Uterus (tissue), 4 donors: ENCODE measurements around the gene ATP6V1E1. TPM values are rescaled to one million over a fixed set of nuclear protein-coding genes. Genes with fewer than 3 reads are reported as not detected.

Source experiments
- DNase-seq, 2 donors: peaks; one replicate each; pipeline ENCODE4 v3.0.0-alpha.2; 2019 to 2020
- H3K27ac ChIP-seq, 2 donors: fragments of 200-600 bp; sonication (generic); 1 replicate in 1 of 2; 2 replicates in 1 of 2; pipeline ENCODE4 v1.5.1; 2016 to 2018
- H3K27me3 ChIP-seq, 2 donors: fragments of 200-600 bp; sonication (generic); one replicate each; pipeline ENCODE4 v1.5.1; 2018 to 2019; ENCODE audit warnings: control low read depth in 1 of 2
- H3K36me3 ChIP-seq, 2 donors: fragments of 200-600 bp; sonication (generic); one replicate each; pipeline ENCODE4 v1.5.1; 2019; ENCODE audit warnings: control low read depth in 1 of 2
- H3K4me1 ChIP-seq, 2 donors: fragments of 200-600 bp; sonication (generic); one replicate each; pipeline ENCODE4 v1.5.1; 2018 to 2019; ENCODE audit warnings: control low read depth in 1 of 2
- H3K4me3 ChIP-seq, 2 donors: fragments of 200-600 bp; sonication (generic); 1 replicate in 1 of 2; 2 replicates in 1 of 2; pipeline ENCODE4 v1.5.1; 2018 to 2019; ENCODE audit warnings: mild to moderate bottlenecking in 1 of 2
- H3K9me3 ChIP-seq, 2 donors: fragments of 200-600 bp; sonication (generic); one replicate each; pipeline ENCODE4 v1.5.1; 2019; ENCODE audit warnings: control low read depth in 1 of 2
- POLR2A ChIP-seq, 2 donors: fragments of 450-650 bp; IDR thresholded peaks; one replicate each; pipeline ENCODE4 v1.6.1; 2016; ENCODE audit warnings: antibody characterized with exemption in 2 of 2, mild to moderate bottlenecking in 1 of 2, moderate library complexity in 1 of 2
- intact Hi-C: fragments of 100-400 bp; cut with DNase I; formaldehyde crosslinking; loops from one replicate; pipeline ENCODE4 v1.15.1; 2023; ENCODE audit warnings: low total_unique reads
- total RNA-seq, 4 donors: library from RNA; depleted of rRNA in 3 of 4; stranded (reverse); fragments of >200 nt in 3 of 4; gene quantifications; one replicate each; pipeline versions ENCODE4 v1.1.0 to v1.2.4, GENCODE V29; 2014 to 2023
- TF ChIP-seq, protein P1 (sequence below), 4 experiments: fragments of 200-600 bp in 2 of 4; fragments of 450-650 bp in 2 of 4; sonication (generic) in 2 of 4; IDR thresholded peaks; one replicate each; pipeline ENCODE4 v1.5.1; 2016 to 2019; ENCODE audit warnings: antibody characterized with exemption in 4 of 4, mild to moderate bottlenecking in 2 of 4, moderate library complexity in 1 of 4
- donor health status: DM: yes; HTN: yes; CAD: no.

ATP6V1E1 gene
- total RNA-seq, 4 donors from 2014 or later, result 88.7 to 147 (median 121) TPM

DNA sequence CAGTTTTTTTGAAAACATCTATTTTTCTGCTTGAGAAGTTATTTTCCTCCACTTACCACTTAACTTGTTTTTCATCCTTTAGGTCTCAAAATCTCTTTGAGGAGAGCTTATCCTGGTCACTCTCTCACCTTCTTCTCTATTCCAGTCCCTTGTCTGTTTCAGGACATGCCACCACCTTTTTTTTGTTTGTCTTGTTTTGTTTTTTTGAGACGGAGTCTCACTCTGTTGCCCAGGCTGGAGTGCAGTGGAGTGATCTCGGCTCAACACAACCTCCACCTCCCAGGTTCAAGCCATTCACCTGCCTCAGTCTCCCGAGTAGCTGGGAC, 5.4 kb upstream of the ATP6V1E1 start:
- TF ChIP-seq POLR2A (IDR thresholded peaks at IDR 0.05), result no peak
- TF ChIP-seq, protein P1, sequence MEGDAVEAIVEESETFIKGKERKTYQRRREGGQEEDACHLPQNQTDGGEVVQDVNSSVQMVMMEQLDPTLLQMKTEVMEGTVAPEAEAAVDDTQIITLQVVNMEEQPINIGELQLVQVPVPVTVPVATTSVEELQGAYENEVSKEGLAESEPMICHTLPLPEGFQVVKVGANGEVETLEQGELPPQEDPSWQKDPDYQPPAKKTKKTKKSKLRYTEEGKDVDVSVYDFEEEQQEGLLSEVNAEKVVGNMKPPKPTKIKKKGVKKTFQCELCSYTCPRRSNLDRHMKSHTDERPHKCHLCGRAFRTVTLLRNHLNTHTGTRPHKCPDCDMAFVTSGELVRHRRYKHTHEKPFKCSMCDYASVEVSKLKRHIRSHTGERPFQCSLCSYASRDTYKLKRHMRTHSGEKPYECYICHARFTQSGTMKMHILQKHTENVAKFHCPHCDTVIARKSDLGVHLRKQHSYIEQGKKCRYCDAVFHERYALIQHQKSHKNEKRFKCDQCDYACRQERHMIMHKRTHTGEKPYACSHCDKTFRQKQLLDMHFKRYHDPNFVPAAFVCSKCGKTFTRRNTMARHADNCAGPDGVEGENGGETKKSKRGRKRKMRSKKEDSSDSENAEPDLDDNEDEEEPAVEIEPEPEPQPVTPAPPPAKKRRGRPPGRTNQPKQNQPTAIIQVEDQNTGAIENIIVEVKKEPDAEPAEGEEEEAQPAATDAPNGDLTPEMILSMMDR (IDR thresholded peaks at IDR 0.05), result no peak
- Histone ChIP-seq H3K9me3 (no peaks in the 10 kb centered on the region), H3K27ac (peak overlapping the region; percentile 64 to 73), H3K27me3 (no peaks in the 10 kb centered on the region), H3K4me3 (no peak overlapping the region), H3K36me3 (no peaks in the 10 kb centered on the region), H3K4me1 (no peaks in the 10 kb centered on the region)
- no peak for DNase-seq
- intact Hi-C loops, result no loop called here

DNA sequence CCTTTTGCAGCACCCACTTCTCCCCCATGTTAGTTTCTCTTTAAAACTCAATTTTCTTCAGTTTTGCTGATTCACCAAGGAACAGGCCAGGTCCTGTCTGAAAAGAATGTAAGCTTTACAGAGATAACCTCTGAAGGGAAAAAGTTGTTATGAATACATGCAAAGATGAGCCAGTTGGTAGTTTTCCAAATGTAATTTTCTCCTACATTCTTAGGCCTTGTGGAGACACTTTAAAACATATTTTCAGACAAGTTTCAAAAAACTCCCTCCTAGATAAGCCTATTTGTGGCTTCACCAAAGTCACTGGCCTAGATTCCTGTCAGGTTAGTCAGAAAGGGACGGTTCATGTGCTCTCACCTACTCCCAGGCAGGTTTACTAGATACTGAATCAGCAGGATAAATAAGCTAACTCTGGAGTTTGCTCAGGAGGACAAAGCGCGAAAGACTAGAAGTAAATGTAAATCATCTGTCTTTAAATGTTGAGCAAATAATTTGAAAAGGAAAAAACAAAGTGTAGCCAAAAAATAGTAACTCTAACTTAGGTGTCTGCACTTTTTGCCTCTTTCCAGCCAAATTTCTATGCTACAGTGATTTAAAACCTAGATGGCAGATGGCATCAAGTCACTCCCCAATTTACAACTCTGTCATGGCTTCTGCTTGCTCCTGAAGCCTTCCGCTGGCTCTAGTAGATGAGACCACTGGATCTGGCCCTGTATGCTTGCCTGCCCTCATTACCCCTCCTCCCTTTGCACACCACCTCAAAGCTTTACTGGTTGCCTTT, 4.9 kb upstream of the ATP6V1E1 start:
- Histone ChIP-seq H3K27ac (peak overlapping the region; percentile 64 to 73), H3K27me3 (no peaks in the 10 kb centered on the region), H3K36me3 (no peaks in the 10 kb centered on the region), H3K9me3 (no peaks in the 10 kb centered on the region), H3K4me1 (no peaks in the 10 kb centered on the region), H3K4me3 (no peak overlapping the region)
- intact Hi-C loops, result no loop called here
- TF ChIP-seq POLR2A (IDR thresholded peaks at IDR 0.05), result no peak
- TF ChIP-seq, protein P1 (IDR thresholded peaks at IDR 0.05), result no peak
- no peak for DNase-seq

DNA sequence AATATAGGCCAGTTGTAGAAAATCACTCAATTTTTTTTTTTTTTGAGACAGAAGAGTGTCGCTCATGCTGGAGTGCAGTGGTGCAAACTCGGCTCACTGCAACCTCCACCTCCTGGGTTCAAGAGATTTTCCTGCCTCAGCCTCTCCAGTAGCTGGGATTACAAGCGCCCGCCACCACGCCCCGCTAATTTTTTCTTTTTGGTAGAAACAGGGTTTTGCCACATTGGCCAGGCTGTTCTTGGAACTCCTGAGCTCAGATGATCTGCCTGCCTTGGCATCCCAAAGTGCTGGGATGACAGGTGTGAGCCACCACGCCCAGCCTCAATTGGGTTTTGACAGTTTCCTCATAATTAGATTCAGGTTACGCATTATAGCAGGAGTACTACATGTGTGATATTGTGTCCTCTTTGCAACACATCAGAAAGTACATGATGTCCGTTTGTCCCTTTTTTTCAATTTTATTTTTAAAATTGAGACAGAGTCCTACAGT, 2.6 kb upstream of the ATP6V1E1 start:
- no peak overlapping the region for H3K4me3 ChIP-seq
- H3K4me1 ChIP-seq, result peaks cover 6 to 8% of the 10 kb centered on the region in 2 donors
- TF ChIP-seq, protein P1 (IDR thresholded peaks at IDR 0.05), result no peak
- no peak for TF ChIP-seq POLR2A (IDR thresholded peaks at IDR 0.05)
- intact Hi-C loops, result no loop called here
- DNase-seq, result no peak
- H3K36me3 ChIP-seq, result no peaks in the 10 kb centered on the region
- H3K27ac ChIP-seq, result no peak overlapping the region
- no peaks in the 10 kb centered on the region for H3K9me3 ChIP-seq
- no peaks in the 10 kb centered on the region for H3K27me3 ChIP-seq

DNA sequence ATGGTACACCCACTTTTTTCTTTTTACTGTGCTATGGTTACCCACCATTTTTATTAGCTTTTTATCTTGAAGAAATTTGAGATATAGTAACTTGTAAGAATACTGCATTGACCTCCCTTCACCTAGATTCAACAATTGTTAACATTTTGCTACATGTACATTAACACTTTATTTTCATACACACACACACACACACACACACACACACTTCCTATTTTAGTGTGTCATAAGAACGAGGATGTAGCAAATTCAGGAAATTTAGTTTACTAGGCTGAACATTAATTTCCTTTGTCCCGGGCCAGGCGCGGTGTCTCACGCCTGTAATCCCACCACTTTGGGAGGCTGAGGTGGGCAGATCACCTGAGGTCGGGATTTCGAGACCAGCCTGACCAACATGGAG, 1.1 kb upstream of the ATP6V1E1 start:
- Histone ChIP-seq H3K4me3 (no peak overlapping the region), H3K27ac (peak overlapping the region; percentile 91 to 93)
- TF ChIP-seq, protein P1 (IDR thresholded peaks at IDR 0.05), result no peak
- TF ChIP-seq POLR2A (IDR thresholded peaks at IDR 0.05), result no peak

DNA sequence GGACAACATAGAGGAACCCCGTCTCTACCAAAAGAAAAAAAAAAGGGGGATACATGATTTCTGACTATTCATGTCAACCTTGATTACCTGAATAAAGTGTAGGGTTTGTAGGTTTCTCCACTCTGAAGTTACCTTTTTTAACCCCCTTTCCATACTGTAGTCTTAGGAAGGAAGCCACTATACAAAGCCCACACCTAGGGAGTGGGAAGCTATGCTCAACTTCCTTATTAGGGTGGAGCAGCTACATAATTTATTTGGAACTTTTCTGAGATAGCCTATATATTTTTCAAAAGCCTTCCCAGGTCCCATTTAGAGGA, 582 bp upstream of the ATP6V1E1 start:
- TF ChIP-seq POLR2A (IDR thresholded peaks at IDR 0.05), result no peak
- Histone ChIP-seq H3K9me3 (no peaks in the 10 kb centered on the region), H3K27me3 (no peaks in the 10 kb centered on the region), H3K27ac (peak overlapping the region; percentile 91 to 93), H3K4me3 (peak overlapping the region; percentile 93 to 100), H3K4me1 (peaks cover 6 to 8% of the 10 kb centered on the region in 2 donors), H3K36me3 (no peaks in the 10 kb centered on the region)
- intact Hi-C loops, result no loop called here
- DNase-seq, result no peak

More for the DNA sequence above, 1.1 kb upstream of the ATP6V1E1 start:
- H3K9me3 ChIP-seq, result no peaks in the 10 kb centered on the region
- H3K27me3 ChIP-seq, result no peaks in the 10 kb centered on the region
- no peak for DNase-seq
- H3K4me1 ChIP-seq, result peaks cover 6 to 8% of the 10 kb centered on the region in 2 donors
- H3K36me3 ChIP-seq, result no peaks in the 10 kb centered on the region
- intact Hi-C loops, result no loop called here
